OCI-LY1 (cell line): ENCODE data around the gene PLEKHG2.

Source experiments
- CTCF ChIP-seq: fragments of 200-600 bp; sonication (generic), shearing (Covaris generic); IDR thresholded peaks from 2 replicates; pipeline ENCODE4 v1.5.1; 2017; ENCODE audit warnings: mild to moderate bottlenecking, antibody characterized with exemption, low read length, moderate library complexity, mixed read lengths
- EZH2 ChIP-seq: fragments of 200-600 bp; sonication (generic), shearing (Covaris generic); IDR thresholded peaks from 2 replicates; pipeline ENCODE4 v1.8.0; 2017; ENCODE audit warnings: borderline replicate concordance, mixed run types, mild to moderate bottlenecking, antibody characterized with exemption, low read length, moderate library complexity, mixed read lengths

GRCh38 chr19:39422020-39422419 lies 9.6 kb downstream of the PLEKHG2 start:
- TF ChIP-seq CTCF (no peak), EZH2 (no peak)
